ENCODE results near the gene NDST3.

Gene NDST3

GRCh38 chr4:118120120-118120760 is 86.0 kb downstream of the NDST3 start:
- Histone ChIP-seq H3K18ac (ENCODE audit: low read length) (no peak overlapping the region), H2BK120ac (ENCODE audit: low read depth, low read length) (no peak overlapping the region), H2BK5ac (ENCODE audit: low read length) (no peak overlapping the region), H3K23ac (ENCODE audit: low read depth, low read length, poor library complexity) (no peak overlapping the region), H3K79me1 (ENCODE audit: low read depth, low read length) (no peaks in the 10 kb centered on the region), H3K36me3 (replicated peaks in 1 of 2; ENCODE audit: control insufficient read depth in 2 of 2, insufficient read depth in 2 of 2, low read length in 2 of 2) (no peaks in the 10 kb centered on the region), H2BK12ac (ENCODE audit: low read length) (no peak overlapping the region), H4K8ac (ENCODE audit: low read depth, low read length) (no peak overlapping the region), H3K9ac (ENCODE audit: low read depth, low read length, poor library complexity) (no peak overlapping the region), H4K91ac (ENCODE audit: low read depth, low read length, poor library complexity) (no peak overlapping the region), H3K4me3 (ENCODE audit: low read length in 2 of 2) (no peak overlapping the region), H3K27ac (replicated peaks; ENCODE audit: low read length) (no peak overlapping the region), H3K14ac (ENCODE audit: low read length) (no peak overlapping the region), H3K9me3 (replicated peaks in 1 of 2; ENCODE audit: control insufficient read depth in 2 of 2, insufficient read depth in 1 of 2, low read depth in 1 of 2, low read length in 2 of 2) (no peaks in the 10 kb centered on the region), H3K4me2 (ENCODE audit: insufficient read depth, low read length, poor library complexity, severe bottlenecking) (no peak overlapping the region), H2BK15ac (ENCODE audit: low read length) (no peak overlapping the region), H3K27me3 (ENCODE audit: control insufficient read depth in 3 of 3, insufficient read depth in 3 of 3, low read depth in 1 of 3, low read length in 3 of 3) (no peaks in the 10 kb centered on the region), H3K4me1 (ENCODE audit: control insufficient read depth in 2 of 2, insufficient read depth in 1 of 2, low read depth in 1 of 2, low read length in 2 of 2) (no peaks in the 10 kb centered on the region), H2AFZ (ENCODE audit: low read length) (no peak overlapping the region), H2AK5ac (ENCODE audit: low read depth, low read length) (no peak overlapping the region), H3K4ac (ENCODE audit: low read length) (peak overlapping the region; percentile 66)
- DNase-seq (ENCODE audit: low spot score) = no peak
- no CpG with 5 or more reads among the region's 5 CpGs for WGBS, 2 donors (ENCODE audit: extremely low coverage in 2 of 2, insufficient read length in 2 of 2, insufficient replicate concordance in 1 of 2)

DNA sequence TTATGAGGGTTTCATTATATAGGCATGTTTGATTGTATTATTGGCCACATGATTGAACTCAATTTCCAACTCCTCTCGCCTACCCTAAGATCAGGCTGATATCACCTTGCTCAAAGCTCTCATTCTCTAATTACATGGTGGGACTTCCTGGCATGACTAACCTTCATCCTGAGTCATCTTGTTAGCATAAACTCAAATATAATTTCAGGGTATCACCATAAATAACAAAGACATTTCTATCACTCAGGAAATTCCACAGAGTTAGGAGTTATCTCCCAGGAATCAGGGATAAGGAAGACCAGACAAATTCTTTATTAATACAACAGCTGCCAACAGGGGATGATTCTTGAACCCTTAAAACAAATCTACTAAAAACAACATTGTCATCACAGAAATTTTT is 90.7 kb downstream of the NDST3 start:
- Histone ChIP-seq H3K4ac (ENCODE audit: low read length) (no peak overlapping the region), H3K27me3 (ENCODE audit: control insufficient read depth in 3 of 3, insufficient read depth in 3 of 3, low read depth in 1 of 3, low read length in 3 of 3) (no peaks in the 10 kb centered on the region), H4K8ac (ENCODE audit: low read depth, low read length) (no peak overlapping the region), H3K9ac (ENCODE audit: low read depth, low read length, poor library complexity) (no peak overlapping the region), H3K4me3 (ENCODE audit: low read length in 2 of 2) (no peak overlapping the region), H3K4me1 (ENCODE audit: control insufficient read depth in 2 of 2, insufficient read depth in 1 of 2, low read depth in 1 of 2, low read length in 2 of 2) (no peaks in the 10 kb centered on the region), H2BK15ac (ENCODE audit: low read length) (no peak overlapping the region), H3K23ac (ENCODE audit: low read depth, low read length, poor library complexity) (no peak overlapping the region), H3K14ac (ENCODE audit: low read length) (no peak overlapping the region), H4K91ac (ENCODE audit: low read depth, low read length, poor library complexity) (no peak overlapping the region), H2BK12ac (ENCODE audit: low read length) (no peak overlapping the region), H2BK120ac (ENCODE audit: low read depth, low read length) (no peak overlapping the region), H2BK5ac (ENCODE audit: low read length) (no peak overlapping the region), H3K9me3 (replicated peaks in 1 of 2; ENCODE audit: control insufficient read depth in 2 of 2, insufficient read depth in 1 of 2, low read depth in 1 of 2, low read length in 2 of 2) (no peaks in the 10 kb centered on the region), H3K4me2 (ENCODE audit: insufficient read depth, low read length, poor library complexity, severe bottlenecking) (no peak overlapping the region), H3K27ac (replicated peaks; ENCODE audit: low read length) (no peak overlapping the region), H2AFZ (ENCODE audit: low read length) (no peak overlapping the region), H3K36me3 (replicated peaks in 1 of 2; ENCODE audit: control insufficient read depth in 2 of 2, insufficient read depth in 2 of 2, low read length in 2 of 2) (no peaks in the 10 kb centered on the region), H3K18ac (ENCODE audit: low read length) (no peak overlapping the region), H2AK5ac (ENCODE audit: low read depth, low read length) (no peak overlapping the region), H3K79me1 (ENCODE audit: low read depth, low read length) (no peaks in the 10 kb centered on the region)
- no peak for DNase-seq (ENCODE audit: low spot score)
- no CpG with 5 or more reads among the region's 1 CpG for WGBS, 2 donors (ENCODE audit: extremely low coverage in 2 of 2, insufficient read length in 2 of 2, insufficient replicate concordance in 1 of 2)

GRCh38 chr4:118139241-118139640 is 105.0 kb downstream of the NDST3 start:
- no CpG with 5 or more reads among the region's 1 CpG for WGBS, 2 donors (ENCODE audit: extremely low coverage in 2 of 2, insufficient read length in 2 of 2, insufficient replicate concordance in 1 of 2)

DNA sequence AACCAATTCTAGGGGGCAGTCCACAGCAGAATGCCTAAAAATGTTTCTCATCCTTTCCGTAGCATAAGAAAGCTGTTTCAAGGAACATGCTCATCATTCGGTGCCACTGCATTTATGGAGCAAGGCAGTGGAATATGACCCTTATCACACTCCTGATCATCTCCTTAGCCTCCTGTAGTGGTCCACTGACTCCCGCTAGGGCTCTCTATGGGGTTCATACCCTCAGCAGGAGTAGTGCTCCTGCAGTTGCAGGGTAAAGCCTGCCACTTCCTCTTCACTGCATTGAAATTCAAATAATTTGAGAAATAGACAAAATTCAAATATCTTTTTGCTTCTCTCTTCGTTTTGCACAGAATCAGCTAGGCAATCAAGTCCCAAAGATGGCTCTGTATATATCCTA is 107.0 kb downstream of the NDST3 start:
- WGBS, 2 donors (ENCODE audit: extremely low coverage in 2 of 2, insufficient read length in 2 of 2, insufficient replicate concordance in 1 of 2) = no CpG with 5 or more reads among the region's 4 CpGs

More at GRCh38 chr4:118139241-118139640, 105.0 kb downstream of the NDST3 start:
- no peaks in the 10 kb centered on the region for H3K27me3 ChIP-seq (ENCODE audit: control insufficient read depth in 3 of 3, insufficient read depth in 3 of 3, low read depth in 1 of 3, low read length in 3 of 3)
- H3K4me2 ChIP-seq (ENCODE audit: insufficient read depth, low read length, poor library complexity, severe bottlenecking) = no peak overlapping the region
- DNase-seq (ENCODE audit: low spot score) = no peak
- H3K79me1 ChIP-seq (ENCODE audit: low read depth, low read length) = no peaks in the 10 kb centered on the region
- no peak overlapping the region for H2BK12ac ChIP-seq (ENCODE audit: low read length)
- no peaks in the 10 kb centered on the region for H3K9me3 ChIP-seq (replicated peaks in 1 of 2; ENCODE audit: control insufficient read depth in 2 of 2, insufficient read depth in 1 of 2, low read depth in 1 of 2, low read length in 2 of 2)
- H2AFZ ChIP-seq (ENCODE audit: low read length) = no peak overlapping the region
- H4K91ac ChIP-seq (ENCODE audit: low read depth, low read length, poor library complexity) = no peak overlapping the region
- H2BK120ac ChIP-seq (ENCODE audit: low read depth, low read length) = no peak overlapping the region
- H3K14ac ChIP-seq (ENCODE audit: low read length) = no peak overlapping the region
- H3K4me1 ChIP-seq (ENCODE audit: control insufficient read depth in 2 of 2, insufficient read depth in 1 of 2, low read depth in 1 of 2, low read length in 2 of 2) = no peaks in the 10 kb centered on the region
- H3K4ac ChIP-seq (ENCODE audit: low read length) = no peak overlapping the region
- no peak overlapping the region for H2BK15ac ChIP-seq (ENCODE audit: low read length)
- H3K9ac ChIP-seq (ENCODE audit: low read depth, low read length, poor library complexity) = no peak overlapping the region
- H3K27ac ChIP-seq (replicated peaks; ENCODE audit: low read length) = no peak overlapping the region
- H3K36me3 ChIP-seq (replicated peaks in 1 of 2; ENCODE audit: control insufficient read depth in 2 of 2, insufficient read depth in 2 of 2, low read length in 2 of 2) = no peaks in the 10 kb centered on the region
- H4K8ac ChIP-seq (ENCODE audit: low read depth, low read length) = no peak overlapping the region
- no peak overlapping the region for H2BK5ac ChIP-seq (ENCODE audit: low read length)
- H3K4me3 ChIP-seq (ENCODE audit: low read length in 2 of 2) = no peak overlapping the region
- no peak overlapping the region for H3K23ac ChIP-seq (ENCODE audit: low read depth, low read length, poor library complexity)
- no peak overlapping the region for H2AK5ac ChIP-seq (ENCODE audit: low read depth, low read length)
- no peak overlapping the region for H3K18ac ChIP-seq (ENCODE audit: low read length)

More for the DNA sequence above, 107.0 kb downstream of the NDST3 start:
- H3K36me3 ChIP-seq (replicated peaks in 1 of 2; ENCODE audit: control insufficient read depth in 2 of 2, insufficient read depth in 2 of 2, low read length in 2 of 2) = no peaks in the 10 kb centered on the region
- no peak overlapping the region for H2BK15ac ChIP-seq (ENCODE audit: low read length)
- no peak overlapping the region for H4K8ac ChIP-seq (ENCODE audit: low read depth, low read length)
- DNase-seq (ENCODE audit: low spot score) = no peak
- no peak overlapping the region for H3K9ac ChIP-seq (ENCODE audit: low read depth, low read length, poor library complexity)
- no peak overlapping the region for H4K91ac ChIP-seq (ENCODE audit: low read depth, low read length, poor library complexity)
- H2AK5ac ChIP-seq (ENCODE audit: low read depth, low read length) = no peak overlapping the region
- no peaks in the 10 kb centered on the region for H3K4me1 ChIP-seq (ENCODE audit: control insufficient read depth in 2 of 2, insufficient read depth in 1 of 2, low read depth in 1 of 2, low read length in 2 of 2)
- no peaks in the 10 kb centered on the region for H3K9me3 ChIP-seq (replicated peaks in 1 of 2; ENCODE audit: control insufficient read depth in 2 of 2, insufficient read depth in 1 of 2, low read depth in 1 of 2, low read length in 2 of 2)
- H3K23ac ChIP-seq (ENCODE audit: low read depth, low read length, poor library complexity) = no peak overlapping the region
- no peak overlapping the region for H3K18ac ChIP-seq (ENCODE audit: low read length)
- no peak overlapping the region for H3K27ac ChIP-seq (replicated peaks; ENCODE audit: low read length)
- H3K79me1 ChIP-seq (ENCODE audit: low read depth, low read length) = no peaks in the 10 kb centered on the region
- no peak overlapping the region for H2BK12ac ChIP-seq (ENCODE audit: low read length)
- no peak overlapping the region for H2BK120ac ChIP-seq (ENCODE audit: low read depth, low read length)
- H3K14ac ChIP-seq (ENCODE audit: low read length) = no peak overlapping the region
- no peak overlapping the region for H2BK5ac ChIP-seq (ENCODE audit: low read length)
- no peak overlapping the region for H3K4ac ChIP-seq (ENCODE audit: low read length)
- no peak overlapping the region for H3K4me3 ChIP-seq (ENCODE audit: low read length in 2 of 2)
- no peaks in the 10 kb centered on the region for H3K27me3 ChIP-seq (ENCODE audit: control insufficient read depth in 3 of 3, insufficient read depth in 3 of 3, low read depth in 1 of 3, low read length in 3 of 3)
- H2AFZ ChIP-seq (ENCODE audit: low read length) = no peak overlapping the region
- H3K4me2 ChIP-seq (ENCODE audit: insufficient read depth, low read length, poor library complexity, severe bottlenecking) = no peak overlapping the region
